BJ (cell line): ENCODE measurements around the gene BCAS4. TPM values are rescaled to one million over a fixed set of nuclear protein-coding genes. Genes with fewer than 3 reads are reported as not detected.

ENCODE experiments used
- CTCF ChIA-PET: fragments of 350-600 bp; formaldehyde crosslinking; extraction: SDS; loops from one replicate; lab custom pipeline; 2021; ENCODE audit warnings: antibody characterized with exemption, inconsistent platforms; lab: Yijun Ruan, JAX
- POLR2A ChIA-PET: fragments of 300-600 bp; sonication (Branson Sonifier 250); formaldehyde crosslinking; extraction: SDS; loops from one replicate; lab custom pipeline; 2021; ENCODE audit warnings: antibody characterized with exemption; lab: Charles Lee
- DNase-seq: peaks from one replicate; pipeline ENCODE4 v3.0.0-alpha.2; 2011; ENCODE audit warnings: low read depth
- H3K27me3 ChIP-seq: 2 replicates; pipeline ENCODE4 v1.6.0; 2011; ENCODE audit warnings: low read length; ENCODE audit not compliant: control insufficient read depth, insufficient read depth
- H3K36me3 ChIP-seq: 2 replicates; pipeline ENCODE4 v1.5.1; 2011; ENCODE audit warnings: low read length; ENCODE audit not compliant: control insufficient read depth, insufficient read depth
- H3K4me3 ChIP-seq: 2 replicates; pipeline ENCODE4 v1.5.1; 2011; ENCODE audit warnings: low read depth, mild to moderate bottlenecking, control low read depth, low read length
- polyA plus RNA-seq: library from polyadenylated mRNA; depleted of rRNA; stranded (reverse); fragments of >200 nt; gene quantifications from 2 replicates; pipeline ENCODE4 v1.2.3, GENCODE V29; 2011
- TF ChIP-seq, protein P1 (sequence below): IDR thresholded peaks from 2 replicates; pipeline ENCODE4 v1.5.1; 2011; ENCODE audit warnings: low read depth, mild to moderate bottlenecking, control low read depth, inconsistent platforms, low read length, moderate library complexity; ENCODE audit not compliant: insufficient read depth

The BCAS4 gene
- polyA plus RNA-seq, 1 experiment, result 31.6 TPM

DNA sequence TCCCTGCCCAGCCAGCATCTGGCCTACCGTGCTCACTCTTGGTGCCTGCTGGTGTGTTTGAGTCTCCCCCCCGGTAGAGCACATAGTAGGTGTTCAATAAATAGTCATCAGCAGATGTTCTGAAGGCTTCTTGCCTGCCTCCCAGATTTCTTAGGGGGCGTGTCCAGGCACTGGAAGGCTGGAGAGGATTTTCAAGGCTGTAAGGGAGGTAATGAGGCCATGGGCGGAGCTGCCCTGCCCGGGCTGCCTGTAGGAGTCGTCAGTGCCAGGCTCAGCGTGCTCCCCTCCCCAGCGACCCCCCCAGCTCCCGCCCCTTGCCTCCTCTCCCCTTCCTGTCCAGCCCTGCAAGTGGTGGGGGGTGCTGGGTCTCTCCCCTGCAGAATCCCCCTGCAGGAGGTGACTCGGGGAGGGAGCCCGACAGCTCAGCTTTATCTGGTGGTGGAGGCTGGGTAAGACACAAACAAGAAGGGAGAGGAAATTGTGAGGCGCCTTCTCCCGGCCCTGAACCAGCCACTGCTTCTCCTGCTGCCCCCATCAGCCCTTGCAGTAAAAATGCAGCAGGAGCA is 55.9 kb downstream of the BCAS4 start:
- POLR2A ChIA-PET, result no interaction called here
- CTCF ChIA-PET, result interaction anchor here (1.4 kb wide), 1 partner anchor 57 kb away, joined by 3 read pairs; no protein-coding TSS in a partner anchor
- Histone ChIP-seq H3K4me3 (no peak overlapping the region), H3K36me3 (no peaks in the 10 kb centered on the region; the same call in 1 of the 2 replicates), H3K27me3 (no peaks in the 10 kb centered on the region)
- DNase-seq, result no peak
- TF ChIP-seq, protein P1, sequence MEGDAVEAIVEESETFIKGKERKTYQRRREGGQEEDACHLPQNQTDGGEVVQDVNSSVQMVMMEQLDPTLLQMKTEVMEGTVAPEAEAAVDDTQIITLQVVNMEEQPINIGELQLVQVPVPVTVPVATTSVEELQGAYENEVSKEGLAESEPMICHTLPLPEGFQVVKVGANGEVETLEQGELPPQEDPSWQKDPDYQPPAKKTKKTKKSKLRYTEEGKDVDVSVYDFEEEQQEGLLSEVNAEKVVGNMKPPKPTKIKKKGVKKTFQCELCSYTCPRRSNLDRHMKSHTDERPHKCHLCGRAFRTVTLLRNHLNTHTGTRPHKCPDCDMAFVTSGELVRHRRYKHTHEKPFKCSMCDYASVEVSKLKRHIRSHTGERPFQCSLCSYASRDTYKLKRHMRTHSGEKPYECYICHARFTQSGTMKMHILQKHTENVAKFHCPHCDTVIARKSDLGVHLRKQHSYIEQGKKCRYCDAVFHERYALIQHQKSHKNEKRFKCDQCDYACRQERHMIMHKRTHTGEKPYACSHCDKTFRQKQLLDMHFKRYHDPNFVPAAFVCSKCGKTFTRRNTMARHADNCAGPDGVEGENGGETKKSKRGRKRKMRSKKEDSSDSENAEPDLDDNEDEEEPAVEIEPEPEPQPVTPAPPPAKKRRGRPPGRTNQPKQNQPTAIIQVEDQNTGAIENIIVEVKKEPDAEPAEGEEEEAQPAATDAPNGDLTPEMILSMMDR, result no peak

DNA sequence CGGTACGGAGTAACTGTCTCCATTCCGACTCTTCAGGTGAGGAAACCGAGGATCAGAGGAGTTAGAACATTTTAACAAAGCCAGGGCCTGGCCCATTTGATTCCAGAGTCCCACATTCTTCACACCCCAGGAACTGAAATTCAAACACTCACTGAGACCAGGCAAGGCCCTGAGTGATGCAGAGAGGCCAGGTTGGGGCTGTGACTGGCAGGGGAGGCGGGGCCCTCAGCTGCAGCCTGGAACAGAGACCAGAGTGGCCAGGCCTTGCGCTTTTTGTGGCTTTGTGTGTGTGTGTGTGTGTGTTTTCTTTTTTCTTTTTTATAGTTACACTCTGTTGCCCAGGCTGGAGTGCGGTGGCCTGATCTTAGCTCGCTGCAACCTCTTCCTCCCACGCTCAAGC is 57.2 kb downstream of the BCAS4 start:
- POLR2A ChIA-PET, result no interaction called here
- Histone ChIP-seq H3K36me3 (no peaks in the 10 kb centered on the region; the same call in 1 of the 2 replicates), H3K27me3 (no peaks in the 10 kb centered on the region), H3K4me3 (no peak overlapping the region)
- TF ChIP-seq, protein P1, result no peak
- CTCF ChIA-PET, result no interaction called here
- DNase-seq, result no peak

DNA sequence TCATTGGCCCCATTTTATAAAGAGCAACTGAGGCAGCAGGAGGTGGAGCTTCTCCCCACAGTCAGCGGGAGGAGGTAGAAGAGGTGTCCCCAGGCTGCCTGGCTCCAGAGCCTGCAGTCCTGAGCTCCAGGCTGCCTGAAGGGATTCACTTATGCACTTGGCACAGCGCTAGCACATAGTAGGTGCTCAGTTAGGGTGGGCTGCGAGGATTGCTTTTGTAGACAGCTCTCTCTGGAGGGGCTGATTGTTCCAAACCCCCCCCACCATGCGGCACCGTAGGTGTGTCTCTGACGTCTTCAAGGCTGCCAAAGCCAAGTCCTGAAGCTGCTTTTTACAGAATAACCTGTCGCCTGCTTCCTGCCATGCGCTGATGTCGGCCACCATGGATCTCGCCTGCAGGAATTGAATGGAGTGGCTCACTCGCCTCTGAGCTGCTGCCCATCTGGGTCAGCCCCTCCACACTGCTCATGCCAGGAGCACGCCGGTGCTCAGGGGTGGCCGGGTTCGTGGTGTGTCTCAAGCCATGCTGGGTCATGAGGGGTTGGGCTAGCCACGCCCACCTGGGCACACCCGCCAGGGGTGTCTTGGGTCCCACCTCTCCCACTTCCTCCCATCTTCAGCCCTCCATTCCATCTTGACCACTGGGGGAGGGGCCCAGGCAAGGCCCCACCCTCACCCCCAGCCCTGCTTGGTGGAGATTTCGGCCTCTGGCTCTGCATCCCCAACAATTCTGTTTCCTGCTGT is 59.8 kb downstream of the BCAS4 start:
- CTCF ChIA-PET, result no interaction called here
- POLR2A ChIA-PET, result no interaction called here
- Histone ChIP-seq H3K4me3 (no peak overlapping the region), H3K27me3 (no peaks in the 10 kb centered on the region), H3K36me3 (no peaks in the 10 kb centered on the region; the same call in 1 of the 2 replicates)
- DNase-seq, result no peak
- TF ChIP-seq, protein P1, result no peak

DNA sequence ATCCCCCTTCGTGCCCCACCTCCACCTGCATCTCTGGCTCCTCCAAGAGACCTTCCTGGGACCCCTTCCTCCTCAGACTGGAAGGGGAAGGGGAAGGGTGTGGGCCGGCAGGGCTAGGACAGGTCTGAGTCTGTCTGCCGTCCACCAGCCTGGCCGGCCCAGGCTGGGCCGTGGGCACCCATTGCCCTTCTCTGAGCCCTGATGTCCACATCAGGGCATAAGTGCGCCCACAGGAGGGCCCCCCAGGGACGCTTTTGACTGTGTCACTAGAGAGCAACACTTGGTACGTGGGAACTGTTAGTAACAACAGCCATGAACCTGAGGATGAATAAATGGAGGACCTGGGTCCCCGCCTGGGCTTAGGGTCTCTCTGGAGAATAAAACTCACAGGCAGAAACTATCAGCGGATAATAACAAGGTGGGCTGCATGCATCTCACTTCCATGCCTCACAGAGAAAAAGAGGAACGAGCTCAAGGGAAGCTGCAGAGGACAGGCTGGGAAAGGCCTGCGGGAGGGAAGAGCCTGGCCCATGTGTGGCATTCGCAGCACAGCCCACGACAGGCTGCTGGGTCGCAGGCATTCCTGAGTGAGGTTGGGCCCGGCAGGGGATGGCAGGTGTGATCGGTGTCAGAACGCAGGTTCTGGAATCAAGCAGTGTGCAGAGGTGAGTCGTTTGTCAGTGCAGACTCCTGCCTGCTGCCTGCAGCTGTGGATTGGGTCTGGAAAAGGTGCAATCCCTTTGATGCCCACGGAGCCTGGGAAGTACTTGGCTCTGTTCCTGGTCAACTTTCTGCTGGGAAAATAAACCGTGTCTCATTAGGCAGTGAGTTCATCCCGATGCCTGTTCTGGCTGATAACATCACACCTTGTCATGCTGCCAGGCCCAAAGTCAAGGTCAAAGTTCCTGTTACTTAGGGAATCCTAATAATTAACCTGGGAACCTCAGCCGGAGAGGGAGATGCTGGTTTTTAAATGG is 60.9 kb downstream of the BCAS4 start:
- Histone ChIP-seq H3K36me3 (no peaks in the 10 kb centered on the region; the same call in 1 of the 2 replicates), H3K27me3 (no peaks in the 10 kb centered on the region), H3K4me3 (no peak overlapping the region)
- TF ChIP-seq, protein P1, result no peak
- CTCF ChIA-PET, result interaction anchor here (1.4 to 1.5 kb wide), 2 partner anchors 11 to 35 kb away, joined by 3 read pairs; no protein-coding TSS in a partner anchor
- no peak for DNase-seq
- POLR2A ChIA-PET, result no interaction called here
